HEK293 (cell line): ENCODE data around the gene FHL3.

Experiments used
- SALL2 ChIP-seq: fragments of 450-650 bp; formaldehyde crosslinking; IDR thresholded peaks from 2 replicates; pipeline ENCODE4 v1.5.0; 2017; ENCODE audit warnings: missing biosample characterization, mild to moderate bottlenecking, missing genetic modification characterization, borderline replicate concordance
- SP2 ChIP-seq: fragments of 450-650 bp; formaldehyde crosslinking; IDR thresholded peaks from 2 replicates; pipeline ENCODE4 v1.5.1; 2016; ENCODE audit warnings: missing biosample characterization, missing genetic modification characterization
- TCF7L2 ChIP-seq: IDR thresholded peaks from 2 replicates; pipeline ENCODE4 v1.6.1; 2011; ENCODE audit warnings: low read depth, mild to moderate bottlenecking, inconsistent platforms, low read length, moderate library complexity, borderline replicate concordance
- ZBTB10 ChIP-seq: fragments of 450-650 bp; formaldehyde crosslinking; IDR thresholded peaks from 2 replicates; pipeline ENCODE4 v1.5.1; 2016; ENCODE audit warnings: missing biosample characterization, missing genetic modification characterization
- ZNF10 ChIP-seq: fragments of 450-650 bp; formaldehyde crosslinking; IDR thresholded peaks from 2 replicates; pipeline ENCODE4 v1.5.1; 2017; ENCODE audit warnings: missing biosample characterization, missing genetic modification characterization
- ZNF24 ChIP-seq: fragments of 450-650 bp; formaldehyde crosslinking; IDR thresholded peaks from 2 replicates; pipeline ENCODE4 v1.5.1; 2016; ENCODE audit warnings: missing biosample characterization, missing genetic modification characterization
- ZNF274 ChIP-seq, 2 experiments: fragments of 200-500 bp in 1 of 2; fragments of 450-650 bp in 1 of 2; sonication (Bioruptor generic) in 1 of 2; formaldehyde crosslinking in 1 of 2; IDR thresholded peaks; 2 replicates each; pipeline versions ENCODE4 v1.5.1 to v1.6.1; 2014 to 2016; ENCODE audit warnings: borderline replicate concordance in 1 of 2, inconsistent platforms in 1 of 2, low read length in 1 of 2, missing biosample characterization in 1 of 2, missing genetic modification characterization in 1 of 2
- ZNF707 ChIP-seq: fragments of 450-650 bp; formaldehyde crosslinking; IDR thresholded peaks from 2 replicates; pipeline ENCODE4 v1.5.1; 2016; ENCODE audit warnings: missing biosample characterization, missing genetic modification characterization
- TF ChIP-seq, protein P1 (sequence below): fragments of 450-650 bp; formaldehyde crosslinking; IDR thresholded peaks from 2 replicates; pipeline ENCODE4 v1.5.1; 2016; ENCODE audit warnings: missing biosample characterization, missing genetic modification characterization
- TF ChIP-seq, protein P2 (sequence below): fragments of 450-650 bp; formaldehyde crosslinking; optimal IDR thresholded peaks from 2 replicates; pipeline ENCODE3; 2016; ENCODE audit warnings: missing biosample characterization, mild to moderate bottlenecking, missing genetic modification characterization

- TF ChIP-seq ZNF10 (tag by site-specific recombination), result no peak
- TF ChIP-seq ZNF707 (tag by site-specific recombination), result no peak
- TF ChIP-seq TCF7L2, result no peak
- no peak for TF ChIP-seq ZBTB10 (tag by site-specific recombination)
- TF ChIP-seq, protein P1, sequence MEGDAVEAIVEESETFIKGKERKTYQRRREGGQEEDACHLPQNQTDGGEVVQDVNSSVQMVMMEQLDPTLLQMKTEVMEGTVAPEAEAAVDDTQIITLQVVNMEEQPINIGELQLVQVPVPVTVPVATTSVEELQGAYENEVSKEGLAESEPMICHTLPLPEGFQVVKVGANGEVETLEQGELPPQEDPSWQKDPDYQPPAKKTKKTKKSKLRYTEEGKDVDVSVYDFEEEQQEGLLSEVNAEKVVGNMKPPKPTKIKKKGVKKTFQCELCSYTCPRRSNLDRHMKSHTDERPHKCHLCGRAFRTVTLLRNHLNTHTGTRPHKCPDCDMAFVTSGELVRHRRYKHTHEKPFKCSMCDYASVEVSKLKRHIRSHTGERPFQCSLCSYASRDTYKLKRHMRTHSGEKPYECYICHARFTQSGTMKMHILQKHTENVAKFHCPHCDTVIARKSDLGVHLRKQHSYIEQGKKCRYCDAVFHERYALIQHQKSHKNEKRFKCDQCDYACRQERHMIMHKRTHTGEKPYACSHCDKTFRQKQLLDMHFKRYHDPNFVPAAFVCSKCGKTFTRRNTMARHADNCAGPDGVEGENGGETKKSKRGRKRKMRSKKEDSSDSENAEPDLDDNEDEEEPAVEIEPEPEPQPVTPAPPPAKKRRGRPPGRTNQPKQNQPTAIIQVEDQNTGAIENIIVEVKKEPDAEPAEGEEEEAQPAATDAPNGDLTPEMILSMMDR (tag by site-specific recombination), result peak; percentile 29; the same call in 1 of the 2 replicates
- TF ChIP-seq SALL2 (tag by site-specific recombination), result no peak
- no peak for TF ChIP-seq ZNF274 (IDR thresholded peaks at IDR 0.05; ENCODE audit: low read length)
- TF ChIP-seq ZNF274 (tag by site-specific recombination; IDR thresholded peaks at IDR 0.05; ENCODE audit: borderline replicate concordance), result no peak
- TF ChIP-seq ZNF24, result no peak
- no peak for TF ChIP-seq SP2 (tag by site-specific recombination)
- TF ChIP-seq, protein P2, sequence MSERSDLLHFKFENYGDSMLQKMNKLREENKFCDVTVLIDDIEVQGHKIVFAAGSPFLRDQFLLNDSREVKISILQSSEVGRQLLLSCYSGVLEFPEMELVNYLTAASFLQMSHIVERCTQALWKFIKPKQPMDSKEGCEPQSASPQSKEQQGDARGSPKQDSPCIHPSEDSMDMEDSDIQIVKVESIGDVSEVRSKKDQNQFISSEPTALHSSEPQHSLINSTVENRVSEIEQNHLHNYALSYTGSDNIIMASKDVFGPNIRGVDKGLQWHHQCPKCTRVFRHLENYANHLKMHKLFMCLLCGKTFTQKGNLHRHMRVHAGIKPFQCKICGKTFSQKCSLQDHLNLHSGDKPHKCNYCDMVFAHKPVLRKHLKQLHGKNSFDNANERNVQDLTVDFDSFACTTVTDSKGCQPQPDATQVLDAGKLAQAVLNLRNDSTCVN (tag by site-specific recombination), result no peak
These were observed 818 bp downstream of the FHL3 start for GRCh38 chr1:38004284-38005108.
